ENCODE results near the gene CPN2. TPM values are rescaled to one million over a fixed set of nuclear protein-coding genes. Genes with fewer than 3 reads are reported as not detected.

CPN2 gene
- total RNA-seq, 2 experiments from 2014 or later, result not detected

DNA sequence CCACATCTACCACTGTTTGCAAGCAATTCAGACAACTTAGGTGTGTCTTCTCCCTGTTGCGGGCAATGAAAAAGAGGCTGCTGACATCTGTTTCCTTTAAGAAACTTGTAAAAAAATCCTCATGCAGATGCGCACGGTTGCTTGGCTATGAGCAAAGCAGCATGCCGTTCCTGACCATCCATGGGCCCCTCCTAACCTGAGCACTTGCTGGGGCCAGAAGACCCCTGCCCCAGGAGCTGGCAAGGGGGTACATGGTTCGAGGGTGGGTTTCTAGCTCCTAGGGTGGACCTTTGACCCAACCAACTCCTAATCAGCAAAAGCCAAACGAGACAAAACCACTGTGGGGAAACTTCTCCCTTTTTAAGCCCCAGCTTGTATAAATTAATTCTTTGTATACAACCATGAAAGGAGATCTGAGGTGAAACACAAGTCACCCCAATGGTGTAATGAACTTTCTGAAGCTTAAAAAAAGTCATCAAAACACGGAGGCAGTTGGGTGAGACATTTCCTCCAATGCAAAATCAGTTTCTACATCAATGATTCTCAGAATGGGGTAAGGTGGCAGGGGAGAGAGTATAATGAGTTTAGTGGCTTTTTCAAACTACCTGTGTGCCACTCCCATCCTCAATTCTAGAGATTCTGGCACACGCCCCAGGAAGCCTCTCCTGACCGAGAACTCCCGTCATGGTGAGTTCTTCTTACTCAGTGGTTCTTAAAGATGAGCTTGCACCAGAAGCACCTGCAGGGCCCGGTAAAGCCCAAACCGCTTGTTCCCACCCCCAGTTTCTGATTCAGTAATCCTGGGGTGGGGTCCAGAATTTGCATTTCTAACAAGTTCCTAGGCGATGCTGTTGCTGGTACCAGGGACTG is 44.1 kb downstream of the CPN2 start:
- ATAC-seq, result peak; percentile 61
- H3K27ac Mint-ChIP-seq, result peak overlapping the region; percentile 84
- H3K36me3 Mint-ChIP-seq (ENCODE audit: low read depth), result peaks cover 4% of the 10 kb centered on the region
- H3K4me1 Mint-ChIP-seq (ENCODE audit: low read depth), result peaks cover 61% of the 10 kb centered on the region
- H3K27me3 Mint-ChIP-seq (ENCODE audit: low read depth), result peaks cover 20% of the 10 kb centered on the region
- POLR2A ChIA-PET, result interaction anchor here (1.0 kb wide), 1 partner anchor 170 kb away, joined by 3 read pairs; no protein-coding TSS in a partner anchor
- H3K4me3 Mint-ChIP-seq, result peak overlapping the region; percentile 69
- CTCF ChIA-PET, result interaction anchor here (1.1 to 2.1 kb wide), 4 partner anchors 9 to 645 kb away, joined by 3 to 17 read pairs (median 4); no protein-coding TSS in a partner anchor
- DNase-seq, result peak; percentile 49
- peaks cover 4% of the 10 kb centered on the region for H3K9me3 Mint-ChIP-seq (ENCODE audit: insufficient read depth)

- H3K4me3 Mint-ChIP-seq, result peak overlapping the region; percentile 69
- H3K27me3 Mint-ChIP-seq (ENCODE audit: low read depth), result peaks cover 17% of the 10 kb centered on the region
- ChIA-PET CTCF (interaction anchor here (1.1 to 2.1 kb wide), 2 partner anchors 10 to 525 kb away, joined by 4 to 17 read pairs; no protein-coding TSS in a partner anchor), POLR2A (no interaction called here)
- H3K4me1 Mint-ChIP-seq (ENCODE audit: low read depth), result peaks cover 55% of the 10 kb centered on the region
- peak overlapping the region; percentile 84 for H3K27ac Mint-ChIP-seq
- DNase-seq, result peak; percentile 81
- peak; percentile 77 for ATAC-seq
- H3K36me3 Mint-ChIP-seq (ENCODE audit: low read depth), result peaks cover 4% of the 10 kb centered on the region
- H3K9me3 Mint-ChIP-seq (ENCODE audit: insufficient read depth), result peaks cover 4% of the 10 kb centered on the region
Observed at GRCh38 chr3:194306109-194306686, 44.9 kb downstream of the CPN2 start.

DNA sequence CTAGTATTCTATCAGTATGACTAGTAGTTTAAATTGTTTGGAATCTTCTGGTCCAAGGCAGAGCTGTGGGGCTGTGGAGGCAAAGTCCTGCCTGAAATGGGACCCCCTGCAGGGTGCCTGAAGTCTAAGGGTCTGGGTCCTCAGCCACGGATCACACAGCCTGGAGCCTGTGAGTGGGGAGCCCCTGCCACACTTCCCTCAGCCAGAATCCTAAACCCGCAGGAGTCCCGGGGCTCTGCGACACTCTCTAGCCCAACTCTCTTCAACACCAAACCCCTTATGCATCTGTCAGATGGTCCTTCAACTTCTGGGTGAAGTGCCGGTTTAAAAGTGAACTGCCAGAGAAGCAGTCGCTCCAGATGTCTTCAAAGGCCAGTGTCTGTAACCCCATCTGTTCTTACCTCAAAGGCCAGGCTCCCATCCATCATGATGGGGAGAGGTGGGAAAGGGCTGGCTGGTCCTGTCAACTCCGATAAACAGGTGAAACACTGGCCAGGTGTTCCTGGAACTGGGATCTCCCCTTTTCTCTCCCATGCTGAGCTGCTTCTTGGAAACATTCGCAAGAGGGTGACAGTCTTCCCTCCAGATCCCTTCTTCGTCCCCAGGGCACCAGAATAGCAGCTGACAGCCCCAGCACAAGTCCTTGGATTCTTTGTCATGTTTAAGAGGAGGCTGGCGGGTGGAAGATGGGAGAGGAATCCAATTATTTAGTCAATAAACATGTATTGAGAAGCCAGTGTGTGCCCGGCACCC is 45.6 kb downstream of the CPN2 start:
- H3K27ac Mint-ChIP-seq, result peak overlapping the region; percentile 84
- peaks cover 4% of the 10 kb centered on the region for H3K36me3 Mint-ChIP-seq (ENCODE audit: low read depth)
- H3K4me1 Mint-ChIP-seq (ENCODE audit: low read depth), result peaks cover 60% of the 10 kb centered on the region
- H3K4me3 Mint-ChIP-seq, result no peak overlapping the region
- POLR2A ChIA-PET, result no interaction called here
- peaks cover 13% of the 10 kb centered on the region for H3K27me3 Mint-ChIP-seq (ENCODE audit: low read depth)
- H3K9me3 Mint-ChIP-seq (ENCODE audit: insufficient read depth), result peaks cover 4% of the 10 kb centered on the region
- ATAC-seq (no peak), DNase-seq (no peak)
- CTCF ChIA-PET, result interaction anchor here (2.1 kb wide), 1 partner anchor 10 kb away, joined by 17 read pairs; no protein-coding TSS in a partner anchor

DNA sequence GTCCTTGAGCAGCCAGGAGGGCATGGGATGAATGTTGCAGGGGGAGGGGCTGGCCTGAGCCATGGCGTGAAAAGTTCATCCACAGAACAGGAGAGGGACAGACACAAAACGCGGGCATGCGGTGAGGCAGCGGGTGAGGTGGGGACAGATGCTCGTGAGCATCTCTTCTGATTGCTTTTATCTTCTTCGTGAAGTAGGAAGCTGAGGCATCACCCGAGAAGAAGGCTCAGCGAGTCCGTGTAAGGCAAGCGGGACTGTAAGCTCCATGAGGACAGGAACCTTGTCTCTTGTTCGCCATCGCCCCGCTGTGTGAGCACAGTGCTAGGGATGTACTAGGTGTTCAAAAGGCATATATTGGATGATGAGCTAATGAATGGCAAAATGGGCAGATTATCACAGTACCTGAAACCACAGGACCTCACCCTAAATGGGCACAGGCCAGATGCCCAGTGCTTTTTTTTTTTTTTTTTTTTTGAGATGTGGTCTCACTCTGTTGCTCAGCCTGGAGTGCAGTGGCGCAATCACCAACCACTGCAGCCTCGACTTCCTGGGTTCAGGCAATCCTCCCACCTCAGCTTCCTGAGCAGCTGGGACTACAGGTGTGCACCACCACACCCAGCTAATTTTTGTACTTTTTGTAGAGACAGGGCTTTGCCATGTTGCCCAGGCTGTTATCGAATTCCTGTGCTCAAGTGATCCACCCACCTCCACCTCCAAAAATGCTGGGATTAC is 46.8 kb downstream of the CPN2 start:
- POLR2A ChIA-PET, result no interaction called here
- peaks cover 62% of the 10 kb centered on the region for H3K4me1 Mint-ChIP-seq (ENCODE audit: low read depth)
- CTCF ChIA-PET, result no interaction called here
- no peak overlapping the region for H3K27ac Mint-ChIP-seq
- ATAC-seq (no peak), DNase-seq (no peak)
- H3K27me3 Mint-ChIP-seq (ENCODE audit: low read depth), result peaks cover 11% of the 10 kb centered on the region
- H3K4me3 Mint-ChIP-seq, result no peak overlapping the region
- H3K9me3 Mint-ChIP-seq (ENCODE audit: insufficient read depth), result peaks cover 4% of the 10 kb centered on the region
- peaks cover 9% of the 10 kb centered on the region for H3K36me3 Mint-ChIP-seq (ENCODE audit: low read depth)

GRCh38 chr3:194303749-194304148 is 47.4 kb downstream of the CPN2 start:
- H3K27me3 Mint-ChIP-seq (ENCODE audit: low read depth), result peaks cover 10% of the 10 kb centered on the region
- H3K4me3 Mint-ChIP-seq, result no peak overlapping the region
- H3K4me1 Mint-ChIP-seq (ENCODE audit: low read depth), result peaks cover 59% of the 10 kb centered on the region
- peaks cover 4% of the 10 kb centered on the region for H3K9me3 Mint-ChIP-seq (ENCODE audit: insufficient read depth)
- ChIA-PET CTCF (no interaction called here), POLR2A (no interaction called here)
- DNase-seq, result no peak
- no peak for ATAC-seq
- peaks cover 9% of the 10 kb centered on the region for H3K36me3 Mint-ChIP-seq (ENCODE audit: low read depth)
- no peak overlapping the region for H3K27ac Mint-ChIP-seq

DNA sequence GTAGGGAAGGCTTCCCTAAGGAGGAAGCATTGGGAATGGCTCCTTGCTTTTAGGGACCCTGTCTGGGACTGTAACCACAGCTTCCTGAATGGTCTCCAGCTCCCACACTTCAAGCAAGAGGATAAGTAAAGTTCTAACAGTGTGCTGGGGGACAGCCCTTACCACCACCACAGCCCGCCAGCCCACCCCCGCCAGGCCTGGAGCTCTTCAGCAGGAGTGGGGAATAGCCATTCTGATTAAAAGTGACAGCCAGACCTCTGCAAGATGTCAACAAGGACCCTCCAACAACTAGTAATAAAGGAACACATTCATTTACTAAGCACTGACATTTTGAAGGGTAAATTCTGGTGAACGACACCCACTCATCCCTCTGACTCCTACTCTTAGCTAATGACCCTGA is 49.4 kb downstream of the CPN2 start:
- ChIA-PET POLR2A (no interaction called here), CTCF (interaction anchor here (0.7 kb wide), 1 partner anchor 13 kb away, joined by 3 read pairs; no protein-coding TSS in a partner anchor)
- no peak for ATAC-seq
- Mint-ChIP-seq H3K9me3 (ENCODE audit: insufficient read depth) (peaks cover 4% of the 10 kb centered on the region), H3K4me3 (no peak overlapping the region), H3K27me3 (ENCODE audit: low read depth) (peaks cover 19% of the 10 kb centered on the region), H3K27ac (no peak overlapping the region), H3K4me1 (ENCODE audit: low read depth) (peaks cover 42% of the 10 kb centered on the region), H3K36me3 (ENCODE audit: low read depth) (peaks cover 9% of the 10 kb centered on the region)
- DNase-seq, result no peak

DNA sequence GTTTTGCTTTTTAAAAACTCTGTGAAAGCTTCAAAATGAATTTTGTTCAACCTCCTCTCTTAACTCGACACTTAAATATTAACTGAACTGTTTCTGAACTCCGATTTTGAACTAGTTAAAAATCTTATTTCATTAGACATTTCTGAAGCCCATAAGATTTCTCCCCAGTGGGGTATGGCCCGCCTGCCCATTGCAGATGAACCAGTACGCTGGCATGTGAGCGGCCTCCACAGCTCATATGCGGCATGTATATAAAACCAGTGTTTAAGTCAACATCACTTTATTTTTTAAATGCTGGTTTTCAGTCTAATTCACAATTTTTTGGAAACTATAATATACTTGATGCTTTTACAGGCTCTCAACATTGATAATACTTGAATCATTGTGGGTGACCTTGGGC is 50.2 kb downstream of the CPN2 start:
- peaks cover 4% of the 10 kb centered on the region for H3K9me3 Mint-ChIP-seq (ENCODE audit: insufficient read depth)
- H3K4me3 Mint-ChIP-seq, result no peak overlapping the region
- CTCF ChIA-PET, result no interaction called here
- no peak for DNase-seq
- peaks cover 34% of the 10 kb centered on the region for H3K4me1 Mint-ChIP-seq (ENCODE audit: low read depth)
- no peak for ATAC-seq
- peaks cover 9% of the 10 kb centered on the region for H3K36me3 Mint-ChIP-seq (ENCODE audit: low read depth)
- no peak overlapping the region for H3K27ac Mint-ChIP-seq
- H3K27me3 Mint-ChIP-seq (ENCODE audit: low read depth), result peaks cover 19% of the 10 kb centered on the region
- POLR2A ChIA-PET, result no interaction called here

GRCh38 chr3:194300382-194300758 is 50.8 kb downstream of the CPN2 start:
- peak overlapping the region; percentile 2 for H3K4me3 Mint-ChIP-seq

DNA sequence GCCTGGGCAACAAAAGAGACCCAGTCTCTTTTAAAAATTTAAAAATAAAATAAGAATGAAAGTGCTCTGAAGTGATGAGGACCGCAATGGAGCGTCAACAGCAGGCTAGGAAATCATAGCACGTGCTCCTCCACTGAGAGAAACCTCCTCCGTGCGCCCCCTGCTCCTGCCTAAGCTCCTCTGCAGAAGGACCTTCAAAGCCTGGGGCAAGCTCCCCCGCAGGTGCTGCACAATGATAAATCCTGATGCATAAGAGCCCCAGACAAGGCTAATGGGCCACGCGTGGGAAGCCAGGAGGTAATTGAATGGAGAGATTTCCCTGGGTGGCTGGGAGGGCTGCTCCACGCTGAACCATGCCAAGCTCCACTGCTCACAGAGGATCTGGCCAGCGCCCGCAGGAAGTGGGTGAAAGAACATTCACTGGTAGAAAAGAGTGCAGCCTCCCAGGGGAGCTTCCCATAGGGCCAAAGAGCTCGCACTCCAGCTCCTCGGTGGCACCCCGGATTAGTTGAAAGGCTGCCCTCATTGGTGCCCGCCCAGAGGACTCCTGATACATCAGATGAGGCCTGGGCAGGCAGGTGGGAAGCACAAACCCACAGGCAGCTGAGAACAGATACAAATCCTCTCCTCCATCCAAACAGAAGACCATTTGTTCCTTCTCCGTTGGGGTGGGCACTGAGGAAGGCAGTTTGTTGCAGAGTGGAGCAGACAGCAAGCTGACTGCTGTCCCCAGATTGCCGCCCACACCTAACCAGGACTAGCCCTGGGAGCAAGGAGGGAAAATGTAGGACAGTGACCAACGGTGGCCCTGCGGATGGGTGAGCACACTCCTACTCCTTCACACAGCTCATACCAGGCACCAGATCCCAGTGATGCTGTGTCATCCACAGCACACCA is 52.5 kb downstream of the CPN2 start:
- Mint-ChIP-seq H3K27ac (no peak overlapping the region), H3K9me3 (ENCODE audit: insufficient read depth) (no peaks in the 10 kb centered on the region), H3K4me1 (ENCODE audit: low read depth) (peaks cover 20% of the 10 kb centered on the region), H3K4me3 (no peak overlapping the region), H3K27me3 (ENCODE audit: low read depth) (peaks cover 25% of the 10 kb centered on the region), H3K36me3 (ENCODE audit: low read depth) (peaks cover 5% of the 10 kb centered on the region)
- ChIA-PET CTCF (interaction anchor here (1.1 kb wide), 1 partner anchor 17 kb away, joined by 4 read pairs; no protein-coding TSS in a partner anchor), POLR2A (no interaction called here)
- DNase-seq (no peak), ATAC-seq (no peak)

More at GRCh38 chr3:194300382-194300758, 50.8 kb downstream of the CPN2 start:
- ChIA-PET CTCF (no interaction called here), POLR2A (no interaction called here)
- Mint-ChIP-seq H3K27me3 (ENCODE audit: low read depth) (peaks cover 20% of the 10 kb centered on the region), H3K27ac (no peak overlapping the region), H3K4me1 (ENCODE audit: low read depth) (peaks cover 29% of the 10 kb centered on the region), H3K36me3 (ENCODE audit: low read depth) (peaks cover 9% of the 10 kb centered on the region), H3K9me3 (ENCODE audit: insufficient read depth) (peaks cover 4% of the 10 kb centered on the region)
- DNase-seq, result no peak
- no peak for ATAC-seq

- no peak for ATAC-seq
- ChIA-PET POLR2A (no interaction called here), CTCF (no interaction called here)
- Mint-ChIP-seq H3K4me3 (no peak overlapping the region), H3K9me3 (ENCODE audit: insufficient read depth) (no peaks in the 10 kb centered on the region), H3K36me3 (ENCODE audit: low read depth) (peaks cover 6% of the 10 kb centered on the region), H3K27ac (no peak overlapping the region), H3K27me3 (ENCODE audit: low read depth) (peaks cover 36% of the 10 kb centered on the region), H3K4me1 (ENCODE audit: low read depth) (peaks cover 20% of the 10 kb centered on the region)
- DNase-seq, result no peak
Observed at GRCh38 chr3:194296454-194297263, 54.5 kb downstream of the CPN2 start.

Measured in activated CD8-positive, alpha-beta T cell treated with anti-CD3 and anti-CD28 coated beads, Interleukin-2, amount 10 ng/mL, durations not matched to agents 7 days and 5 days (primary cell).